ENCODE measurements around the gene ZNF80. TPM values are rescaled to one million over a fixed set of nuclear protein-coding genes. Genes with fewer than 3 reads are reported as not detected.

ZNF80 gene
- polyA plus RNA-seq, 3 donors: not detected

DNA sequence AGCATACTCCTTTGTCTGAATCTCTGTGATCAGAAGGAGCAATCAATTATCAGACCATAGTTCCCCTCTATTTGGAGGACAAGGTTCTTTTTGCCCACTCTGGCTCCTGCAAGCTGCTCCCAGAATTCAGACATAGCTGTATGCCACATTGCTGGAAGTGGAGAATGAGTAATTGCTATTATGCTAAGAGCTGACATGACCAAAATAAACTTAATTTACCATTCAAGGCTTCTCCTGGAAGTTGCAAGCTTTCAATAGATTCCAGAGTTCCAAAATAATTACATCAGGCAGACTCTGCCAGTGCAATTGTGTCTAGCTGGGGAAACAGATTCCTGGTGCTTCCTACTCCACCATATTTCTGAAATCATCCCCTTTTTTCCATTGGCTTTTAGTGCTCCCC is 50.9 kb downstream of the ZNF80 start:
- intact Hi-C loops (cut with micrococcal nuclease): no loop called here
- no peak for DNase-seq
- H3K4me2 ChIP-seq (replicated peaks; ENCODE audit: extremely low read depth, low read length, poor library complexity, severe bottlenecking): no peak overlapping the region
- H3K27ac ChIP-seq (ENCODE audit: low read depth in 1 of 2, low read length in 2 of 2): no peak overlapping the region
- Mint-ChIP-seq H3K4me1 (no peaks in the 10 kb centered on the region), H3K4me3 (no peak overlapping the region), H3K27me3 (ENCODE audit: low read depth in 3 of 3) (peaks cover 0 to 6% (median 6%) of the 10 kb centered on the region in 3 donors), H3K9me3 (peaks cover 2 to 16% (median 9%) of the 10 kb centered on the region in 7 donors), H3K36me3 (no peaks in the 10 kb centered on the region), H3K27ac (no peak overlapping the region)
- no peak overlapping the region for H2AFZ ChIP-seq (ENCODE audit: insufficient read depth, low read depth, low read length, poor library complexity, severe bottlenecking)
- H3K4me3 ChIP-seq (replicated peaks in 1 of 3; ENCODE audit: low read depth in 2 of 3, low read length in 3 of 3): no peak overlapping the region
- no peaks in the 10 kb centered on the region for H3K27me3 ChIP-seq (ENCODE audit: control insufficient read depth in 2 of 2, insufficient read depth in 2 of 2, low read length in 2 of 2)
- H3K9ac ChIP-seq (ENCODE audit: insufficient read depth, low read length, poor library complexity, severe bottlenecking): no peak overlapping the region
- H3K4me1 ChIP-seq (ENCODE audit: control insufficient read depth in 1 of 2, insufficient read depth in 2 of 2, low read length in 2 of 2): no peaks in the 10 kb centered on the region
- H3K36me3 ChIP-seq (replicated peaks in 1 of 2; ENCODE audit: control insufficient read depth in 1 of 2, insufficient read depth in 2 of 2, low read length in 2 of 2): no peaks in the 10 kb centered on the region
- no peaks in the 10 kb centered on the region for H3K79me2 ChIP-seq (ENCODE audit: insufficient read depth, low read length)
- TF ChIP-seq, protein P1, sequence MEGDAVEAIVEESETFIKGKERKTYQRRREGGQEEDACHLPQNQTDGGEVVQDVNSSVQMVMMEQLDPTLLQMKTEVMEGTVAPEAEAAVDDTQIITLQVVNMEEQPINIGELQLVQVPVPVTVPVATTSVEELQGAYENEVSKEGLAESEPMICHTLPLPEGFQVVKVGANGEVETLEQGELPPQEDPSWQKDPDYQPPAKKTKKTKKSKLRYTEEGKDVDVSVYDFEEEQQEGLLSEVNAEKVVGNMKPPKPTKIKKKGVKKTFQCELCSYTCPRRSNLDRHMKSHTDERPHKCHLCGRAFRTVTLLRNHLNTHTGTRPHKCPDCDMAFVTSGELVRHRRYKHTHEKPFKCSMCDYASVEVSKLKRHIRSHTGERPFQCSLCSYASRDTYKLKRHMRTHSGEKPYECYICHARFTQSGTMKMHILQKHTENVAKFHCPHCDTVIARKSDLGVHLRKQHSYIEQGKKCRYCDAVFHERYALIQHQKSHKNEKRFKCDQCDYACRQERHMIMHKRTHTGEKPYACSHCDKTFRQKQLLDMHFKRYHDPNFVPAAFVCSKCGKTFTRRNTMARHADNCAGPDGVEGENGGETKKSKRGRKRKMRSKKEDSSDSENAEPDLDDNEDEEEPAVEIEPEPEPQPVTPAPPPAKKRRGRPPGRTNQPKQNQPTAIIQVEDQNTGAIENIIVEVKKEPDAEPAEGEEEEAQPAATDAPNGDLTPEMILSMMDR (IDR thresholded peaks at IDR 0.05): no peak
- no peaks in the 10 kb centered on the region for H4K20me1 ChIP-seq (ENCODE audit: insufficient read depth, low read length)
- H3K9me3 ChIP-seq (replicated peaks in 1 of 2; ENCODE audit: control insufficient read depth in 1 of 2, insufficient read depth in 1 of 2, low read length in 2 of 2): no peaks in the 10 kb centered on the region

Other genes starting within 250 kb of the ZNF80 start
- gene CCDC191, start 181.1 kb downstream of the ZNF80 start, polyA plus RNA-seq: 1 to 10 TPM in 2 of 3 donors, under 1 TPM in 1; 0.48 to 2.9 (median 1.2) TPM
- 10 to 100 TPM; 14.5 to 16.7 (median 15.9) TPM for gene QTRT2, start 180.8 kb downstream of the ZNF80 start, polyA plus RNA-seq
- gene DRD3, start 58.5 kb downstream of the ZNF80 start, polyA plus RNA-seq: not detected
- gene TIGIT, start 56.5 kb upstream of the ZNF80 start, polyA plus RNA-seq: under 1 TPM in 2 of 3 donors, not detected in 1; 0.28 to 0.49 TPM

Measured in CD14-positive monocyte (primary cell).